DND-41 (cell line): ENCODE measurements around the gene SMARCD2.
A peak's percentile ranks its signal among the peaks of the same experiment; 100 is the strongest.

ENCODE experiments used
- ATAC-seq: fragments of 200-7000 bp; cut with Tn5 transposase; 3 replicates; pipeline ENCODE4 v1.9.1; 2021; ENCODE audit warnings: low read depth; ENCODE audit not compliant: insufficient read depth
- DNase-seq: peaks from one replicate; pipeline ENCODE4 v3.0.0-alpha.2; 2020
- H2AFZ ChIP-seq: 2 replicates; pipeline ENCODE4 v1.6.0; 2012; ENCODE audit warnings: low read depth, low read length
- H3K27ac ChIP-seq: 2 replicates; pipeline ENCODE4 v1.5.1; 2012; ENCODE audit warnings: low read length, inconsistent platforms
- H3K27me3 ChIP-seq: fragments of 200-600 bp; sonication (generic); 2 replicates; pipeline ENCODE4 v1.6.0; 2012; ENCODE audit warnings: low read length, mild to moderate bottlenecking, inconsistent platforms; ENCODE audit not compliant: insufficient read depth, poor library complexity
- H3K36me3 ChIP-seq: 2 replicates; pipeline ENCODE4 v1.5.1; 2012; ENCODE audit warnings: low read length, inconsistent platforms; ENCODE audit not compliant: insufficient read depth
- H3K4me1 ChIP-seq: 2 replicates; pipeline ENCODE4 v1.5.1; 2012; ENCODE audit warnings: mild to moderate bottlenecking, low read length; ENCODE audit not compliant: insufficient read depth
- H3K4me2 ChIP-seq: 2 replicates; pipeline ENCODE4 v1.6.0; 2012; ENCODE audit warnings: mild to moderate bottlenecking, moderate library complexity, low read length, inconsistent platforms; ENCODE audit not compliant: insufficient read depth
- H3K4me3 ChIP-seq, 2 experiments: fragments of 200-600 bp in 1 of 2; shearing (Covaris generic) in 1 of 2; 2 replicates each; pipeline ENCODE4 v1.5.1; 2012 to 2016; ENCODE audit warnings: inconsistent platforms in 2 of 2, low read length in 2 of 2, mild to moderate bottlenecking in 2 of 2, low read depth in 1 of 2, moderate library complexity in 1 of 2
- H3K79me2 ChIP-seq: 2 replicates; pipeline ENCODE4 v1.6.0; 2012; ENCODE audit warnings: low read length, inconsistent platforms; ENCODE audit not compliant: insufficient read depth
- H3K9ac ChIP-seq: 2 replicates; pipeline ENCODE4 v1.6.0; 2012; ENCODE audit warnings: low read depth, mild to moderate bottlenecking, inconsistent platforms, low read length, moderate library complexity
- H3K9me3 ChIP-seq: 2 replicates; pipeline ENCODE4 v1.5.1; 2012; ENCODE audit warnings: low read length, moderate library complexity, mild to moderate bottlenecking, inconsistent platforms; ENCODE audit not compliant: insufficient read depth, severe bottlenecking
- H4K20me1 ChIP-seq: 2 replicates; pipeline ENCODE4 v1.6.0; 2012; ENCODE audit warnings: low read length; ENCODE audit not compliant: insufficient read depth
- CTCF ChIP-seq: IDR thresholded peaks from 2 replicates; pipeline ENCODE4 v1.5.1; 2012; ENCODE audit warnings: borderline replicate concordance, low read length, moderate library complexity, mild to moderate bottlenecking; ENCODE audit not compliant: poor library complexity, severe bottlenecking; ENCODE audit errors: extremely low read depth
- EZH2 ChIP-seq: IDR thresholded peaks from 3 replicates; pipeline ENCODE4 v1.6.1; 2012; ENCODE audit warnings: borderline replicate concordance, low read depth, mild to moderate bottlenecking, moderate library complexity, low read length, inconsistent platforms; ENCODE audit not compliant: severe bottlenecking

SMARCD2 gene

GRCh38 chr17:63835167-63835720, 7.2 kb downstream of the SMARCD2 start:
- Histone ChIP-seq H4K20me1 (peaks cover 46% of the 10 kb centered on the region), H3K4me2 (no peak overlapping the region)
- ATAC-seq: no peak

GRCh38 chr17:63834431-63835166, 7.9 kb downstream of the SMARCD2 start:
- H3K36me3 ChIP-seq: peaks cover 92% of the 10 kb centered on the region

More at GRCh38 chr17:63835167-63835720, 7.2 kb downstream of the SMARCD2 start:
- peaks cover 19% of the 10 kb centered on the region for H3K4me1 ChIP-seq
- H2AFZ ChIP-seq: no peak overlapping the region
- peaks cover 86% of the 10 kb centered on the region for H3K36me3 ChIP-seq
- TF ChIP-seq CTCF (no peak), EZH2 (no peak)
- H3K9ac ChIP-seq: no peak overlapping the region
- H3K9me3 ChIP-seq: no peaks in the 10 kb centered on the region
- no peak for DNase-seq
- peaks cover 47% of the 10 kb centered on the region for H3K79me2 ChIP-seq
- H3K27me3 ChIP-seq: no peaks in the 10 kb centered on the region
- H3K27ac ChIP-seq: no peak overlapping the region
- no peak overlapping the region for H3K4me3 ChIP-seq

GRCh38 chr17:63833741-63834373, 8.6 kb downstream of the SMARCD2 start:
- Histone ChIP-seq H3K9me3 (no peaks in the 10 kb centered on the region), H3K4me2 (no peak overlapping the region), H3K36me3 (peaks cover 95% of the 10 kb centered on the region), H3K9ac (no peak overlapping the region), H3K27ac (no peak overlapping the region), H3K4me3 (no peak overlapping the region), H4K20me1 (peaks cover 39% of the 10 kb centered on the region), H3K4me1 (peaks cover 18% of the 10 kb centered on the region), H3K27me3 (no peaks in the 10 kb centered on the region), H2AFZ (no peak overlapping the region), H3K79me2 (peaks cover 48% of the 10 kb centered on the region)
- DNase-seq: no peak
- TF ChIP-seq CTCF (no peak), EZH2 (no peak)
- no peak for ATAC-seq

More at GRCh38 chr17:63834431-63835166, 7.9 kb downstream of the SMARCD2 start:
- Histone ChIP-seq H3K4me1 (peaks cover 18% of the 10 kb centered on the region), H3K79me2 (peaks cover 48% of the 10 kb centered on the region), H3K4me3 (no peak overlapping the region), H3K9me3 (no peaks in the 10 kb centered on the region), H2AFZ (no peak overlapping the region), H3K4me2 (no peak overlapping the region), H3K27me3 (no peaks in the 10 kb centered on the region), H3K9ac (no peak overlapping the region), H3K27ac (no peak overlapping the region), H4K20me1 (peaks cover 46% of the 10 kb centered on the region)
- ATAC-seq (peak; percentile 75), DNase-seq (peak; percentile 68)
- TF ChIP-seq CTCF: peak; percentile 69
- no peak for TF ChIP-seq EZH2
